CD8-positive, alpha-beta memory T cell (primary cell): Measurements from ENCODE around the gene TRAPPC11. TPM values are rescaled to one million over a fixed set of nuclear protein-coding genes. Genes with fewer than 3 reads are reported as not detected.
"Not testable (repeated sequence)": the region's sequence is repeated elsewhere in the genome, so short reads cannot be mapped to it uniquely, and the experiment has no call there.

Experiments
- CTCF ChIA-PET: fragments of 350-600 bp; sonication (Branson Sonifier 250); formaldehyde crosslinking; loops from one replicate; lab custom pipeline; 2021; ENCODE audit warnings: antibody characterized with exemption; lab: Charles Lee
- POLR2A ChIA-PET: fragments of 350-600 bp; sonication (Branson Sonifier 250); formaldehyde crosslinking; loops from one replicate; lab custom pipeline; 2021; ENCODE audit warnings: antibody characterized with exemption; lab: Charles Lee
- DNase-seq, 5 donors: peaks; one replicate each; pipeline versions ENCODE4 v3.0.0 to v3.0.0-alpha.2; 2020 to 2022; ENCODE audit warnings: mixed read lengths in 1 of 5
- H3K27ac ChIP-seq: one replicate; pipeline ENCODE4 v1.7.0; 2013; ENCODE audit warnings: low read depth, mild to moderate bottlenecking, low read length, moderate library complexity
- H3K27me3 ChIP-seq: 2 replicates; pipeline ENCODE4 v1.7.0; 2013; ENCODE audit warnings: low read length, mild to moderate bottlenecking; ENCODE audit not compliant: insufficient read depth, poor library complexity, severe bottlenecking
- H3K36me3 ChIP-seq: 2 replicates; pipeline ENCODE4 v1.7.0; 2013; ENCODE audit warnings: mild to moderate bottlenecking, low read length, moderate library complexity; ENCODE audit not compliant: insufficient read depth
- H3K4me1 ChIP-seq: 2 replicates; pipeline ENCODE4 v1.7.0; 2013; ENCODE audit warnings: mild to moderate bottlenecking, low read length, moderate library complexity; ENCODE audit not compliant: insufficient read depth
- H3K4me3 ChIP-seq: 2 replicates; pipeline ENCODE4 v1.7.0; 2013; ENCODE audit warnings: mild to moderate bottlenecking, low read length
- H3K9me3 ChIP-seq: 2 replicates; pipeline ENCODE4 v1.7.0; 2013; ENCODE audit warnings: mild to moderate bottlenecking, low read length
- H3K27ac Mint-ChIP-seq, 8 donors: one replicate each; pipeline ENCODE4 v1.8.0; 2020 to 2021; ENCODE audit warnings: mixed read lengths in 8 of 8, mild to moderate bottlenecking in 6 of 8, inconsistent platforms in 3 of 8, moderate library complexity in 3 of 8
- H3K27me3 Mint-ChIP-seq, 2 donors: one replicate each; pipeline ENCODE4 v1.8.0; 2020 to 2021; ENCODE audit warnings: mixed read lengths in 2 of 2, mild to moderate bottlenecking in 1 of 2, moderate library complexity in 1 of 2
- H3K36me3 Mint-ChIP-seq, 3 donors: one replicate each; pipeline ENCODE4 v1.8.0; 2020 to 2021; ENCODE audit warnings: mixed read lengths in 3 of 3, inconsistent platforms in 1 of 3, mild to moderate bottlenecking in 1 of 3
- H3K4me1 Mint-ChIP-seq, 3 donors: one replicate each; pipeline ENCODE4 v1.8.0; 2020 to 2021; ENCODE audit warnings: mixed read lengths in 3 of 3, inconsistent platforms in 1 of 3, mild to moderate bottlenecking in 1 of 3
- H3K4me3 Mint-ChIP-seq, 7 donors: one replicate each; pipeline ENCODE4 v1.8.0; 2020 to 2021; ENCODE audit warnings: mixed read lengths in 7 of 7, mild to moderate bottlenecking in 6 of 7, moderate library complexity in 4 of 7, inconsistent platforms in 2 of 7
- H3K9me3 Mint-ChIP-seq, 5 donors: one replicate each; pipeline ENCODE4 v1.8.0; 2020 to 2022; ENCODE audit warnings: mixed read lengths in 5 of 5, mild to moderate bottlenecking in 3 of 5, moderate library complexity in 2 of 5, inconsistent platforms in 1 of 5
- polyA plus RNA-seq: library from polyadenylated mRNA; unstranded; fragments of 300-500 nt; fragmentation: Illumina TruSeq; gene quantifications from one replicate; pipeline ENCODE4 v1.2.3, GENCODE V29; 2021
- total RNA-seq, 2 experiments: library from RNA; stranded (reverse); gene quantifications; one replicate each; pipeline ENCODE4 v1.2.3, GENCODE V29; 2021

TRAPPC11 gene
- total and polyA plus RNA-seq, 3 experiments from 2014 or later, result 21.9 to 29.3 (median 23.3) TPM

DNA sequence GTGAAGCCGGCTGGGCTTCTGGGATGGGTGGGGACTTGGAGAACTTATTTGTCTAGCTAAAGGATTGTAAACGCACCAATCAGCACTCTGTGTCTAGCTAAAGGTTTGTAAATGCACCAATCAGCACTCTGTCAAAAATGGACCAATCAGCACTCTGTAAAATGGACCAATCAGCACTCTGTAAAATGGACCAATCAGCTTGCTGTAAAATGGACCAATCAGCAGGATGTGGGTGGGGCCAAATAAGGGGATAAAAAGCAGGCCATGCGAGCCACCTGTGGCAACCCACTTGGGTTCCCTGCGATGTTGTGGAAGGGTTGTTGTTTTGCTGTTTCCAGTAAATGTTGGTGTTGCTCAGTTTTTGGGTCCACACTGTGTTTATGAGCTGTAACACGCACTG is 66.5 kb downstream of the TRAPPC11 start:
- H3K27ac ChIP-seq, H3K36me3 ChIP-seq, H3K4me3 Mint-ChIP-seq, H3K4me3 ChIP-seq, H3K4me1 ChIP-seq, H3K9me3 ChIP-seq, H3K27me3 Mint-ChIP-seq, CTCF ChIA-PET, H3K9me3 Mint-ChIP-seq, POLR2A ChIA-PET, H3K27me3 ChIP-seq, DNase-seq, H3K36me3 Mint-ChIP-seq: not testable (repeated sequence)
- Mint-ChIP-seq H3K4me1 (peaks cover 13 to 19% (median 14%) of the 10 kb centered on the region in 3 donors), H3K27ac (peak overlapping the region in 2 of 8 donors; percentile 38 to 81)

DNA sequence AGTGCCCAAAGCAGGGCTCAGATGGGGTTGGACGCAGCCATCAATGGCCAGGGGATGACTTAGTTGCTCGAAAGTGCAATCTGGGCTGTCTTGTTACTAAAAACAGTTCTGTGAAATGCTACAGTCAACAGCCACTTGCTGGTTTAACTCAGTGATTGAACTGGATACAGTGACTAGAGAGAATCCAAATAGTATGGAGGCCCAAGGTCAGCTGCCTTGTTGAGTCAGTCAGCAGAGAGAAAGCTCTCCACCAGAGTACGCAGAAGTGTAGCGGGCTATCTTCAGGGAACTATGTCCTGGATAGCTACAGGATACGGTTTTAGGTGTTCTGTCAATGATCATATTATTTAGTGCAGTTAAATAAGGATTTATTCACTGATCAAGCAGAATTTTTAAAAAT is 68.4 kb downstream of the TRAPPC11 start:
- Histone ChIP-seq H3K4me3 (no peak overlapping the region), H3K27me3 (no peaks in the 10 kb centered on the region), H3K4me1 (peaks cover 8% of the 10 kb centered on the region), H3K27ac (no peak overlapping the region), H3K9me3 (no peaks in the 10 kb centered on the region), H3K36me3 (no peaks in the 10 kb centered on the region)
- POLR2A ChIA-PET, result no interaction called here
- Mint-ChIP-seq H3K4me3 (no peak overlapping the region), H3K9me3 (no peaks in the 10 kb centered on the region), H3K27me3 (peaks cover 2 to 4% of the 10 kb centered on the region in 2 donors), H3K4me1 (peaks cover 6 to 12% (median 7%) of the 10 kb centered on the region in 3 donors), H3K27ac (no peak overlapping the region), H3K36me3 (no peaks in the 10 kb centered on the region)
- no peak for DNase-seq
- CTCF ChIA-PET, result interaction anchor here (0.6 kb wide), 1 partner anchor 725 kb away, joined by 3 read pairs; no protein-coding TSS in a partner anchor

DNA sequence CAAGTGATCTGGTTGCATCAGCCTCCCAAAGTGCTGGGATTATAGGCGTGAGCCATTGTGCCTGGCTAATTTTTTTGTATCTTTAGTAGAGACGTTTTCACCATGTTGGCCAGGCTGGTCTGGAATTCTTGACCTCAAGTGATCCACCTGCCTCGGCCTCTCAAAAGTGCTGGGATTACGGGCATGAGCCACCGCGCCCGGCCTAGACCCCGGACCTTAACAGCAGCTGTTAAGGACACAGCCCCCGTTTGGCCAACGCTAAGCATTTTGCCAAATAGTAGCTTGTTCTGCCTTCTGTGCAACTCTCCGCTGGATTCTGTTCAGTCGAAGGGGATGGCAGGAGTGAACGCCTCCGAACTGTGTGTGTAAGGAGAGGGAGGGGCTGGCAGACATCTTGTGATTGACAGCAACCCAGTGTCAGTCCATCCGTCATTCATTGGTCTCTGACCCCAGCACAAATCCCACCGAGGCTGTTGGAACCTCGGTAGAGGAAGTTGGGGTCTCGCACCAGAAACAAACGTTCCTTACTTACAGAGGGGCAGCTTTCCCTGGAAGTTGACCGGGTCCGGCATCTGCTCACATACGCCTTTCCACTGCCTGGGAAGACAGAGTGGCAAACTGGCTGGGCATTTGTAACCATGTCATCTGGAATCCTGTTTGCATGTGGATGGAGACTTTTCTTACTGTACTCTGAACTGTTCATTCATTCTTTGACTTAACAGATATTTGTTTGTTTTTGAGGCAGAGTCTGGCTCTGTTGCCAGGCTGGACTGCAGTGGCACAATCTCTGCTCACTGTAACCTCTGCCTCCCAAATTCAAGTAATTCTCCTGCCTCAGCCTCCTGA is 69.4 kb downstream of the TRAPPC11 start:
- no peak overlapping the region for H3K27ac ChIP-seq
- no peak overlapping the region for H3K4me3 ChIP-seq
- DNase-seq, result no peak
- H3K36me3 ChIP-seq, result no peaks in the 10 kb centered on the region
- ChIA-PET CTCF (no interaction called here), POLR2A (no interaction called here)
- H3K9me3 Mint-ChIP-seq, result no peaks in the 10 kb centered on the region
- H3K4me1 Mint-ChIP-seq, result peaks cover 2 to 8% (median 2%) of the 10 kb centered on the region in 3 donors
- peak overlapping the region in 1 of 7 donors; percentile 27 for H3K4me3 Mint-ChIP-seq
- no peak overlapping the region for H3K27ac Mint-ChIP-seq
- H3K9me3 ChIP-seq, result no peaks in the 10 kb centered on the region
- H3K36me3 Mint-ChIP-seq, result no peaks in the 10 kb centered on the region
- no peaks in the 10 kb centered on the region for H3K27me3 ChIP-seq
- H3K27me3 Mint-ChIP-seq, result peaks cover 2% of the 10 kb centered on the region in 2 donors
- peaks cover 3% of the 10 kb centered on the region for H3K4me1 ChIP-seq

DNA sequence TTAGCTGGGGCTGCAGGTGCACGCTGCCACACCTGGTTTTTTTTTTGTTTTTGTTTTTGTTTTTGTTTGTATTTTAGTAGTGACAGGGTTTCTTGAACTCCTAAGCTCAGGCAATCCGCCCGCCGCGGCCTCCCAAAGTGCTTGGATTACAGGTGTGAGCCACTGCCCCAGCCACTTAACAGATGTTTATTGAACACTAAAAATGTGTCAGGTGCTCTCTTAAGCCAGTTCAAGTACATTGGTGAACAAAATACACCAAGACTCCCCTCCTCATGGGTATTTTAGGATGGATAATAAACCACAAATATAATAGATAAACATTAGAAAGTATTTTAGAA is 69.9 kb downstream of the TRAPPC11 start:
- no peak overlapping the region for H3K27ac ChIP-seq
- Mint-ChIP-seq H3K4me1 (peaks cover 0 to 2% (median 0%) of the 10 kb centered on the region in 3 donors), H3K4me3 (no peak overlapping the region), H3K9me3 (no peaks in the 10 kb centered on the region), H3K27ac (no peak overlapping the region), H3K36me3 (no peaks in the 10 kb centered on the region), H3K27me3 (peaks cover 0 to 4% of the 10 kb centered on the region in 2 donors)
- H3K4me1 ChIP-seq, result no peaks in the 10 kb centered on the region
- CTCF ChIA-PET, result no interaction called here
- H3K9me3 ChIP-seq, result no peaks in the 10 kb centered on the region
- no peak for DNase-seq
- no peak overlapping the region for H3K4me3 ChIP-seq
- no peaks in the 10 kb centered on the region for H3K36me3 ChIP-seq
- POLR2A ChIA-PET, result no interaction called here
- no peaks in the 10 kb centered on the region for H3K27me3 ChIP-seq

DNA sequence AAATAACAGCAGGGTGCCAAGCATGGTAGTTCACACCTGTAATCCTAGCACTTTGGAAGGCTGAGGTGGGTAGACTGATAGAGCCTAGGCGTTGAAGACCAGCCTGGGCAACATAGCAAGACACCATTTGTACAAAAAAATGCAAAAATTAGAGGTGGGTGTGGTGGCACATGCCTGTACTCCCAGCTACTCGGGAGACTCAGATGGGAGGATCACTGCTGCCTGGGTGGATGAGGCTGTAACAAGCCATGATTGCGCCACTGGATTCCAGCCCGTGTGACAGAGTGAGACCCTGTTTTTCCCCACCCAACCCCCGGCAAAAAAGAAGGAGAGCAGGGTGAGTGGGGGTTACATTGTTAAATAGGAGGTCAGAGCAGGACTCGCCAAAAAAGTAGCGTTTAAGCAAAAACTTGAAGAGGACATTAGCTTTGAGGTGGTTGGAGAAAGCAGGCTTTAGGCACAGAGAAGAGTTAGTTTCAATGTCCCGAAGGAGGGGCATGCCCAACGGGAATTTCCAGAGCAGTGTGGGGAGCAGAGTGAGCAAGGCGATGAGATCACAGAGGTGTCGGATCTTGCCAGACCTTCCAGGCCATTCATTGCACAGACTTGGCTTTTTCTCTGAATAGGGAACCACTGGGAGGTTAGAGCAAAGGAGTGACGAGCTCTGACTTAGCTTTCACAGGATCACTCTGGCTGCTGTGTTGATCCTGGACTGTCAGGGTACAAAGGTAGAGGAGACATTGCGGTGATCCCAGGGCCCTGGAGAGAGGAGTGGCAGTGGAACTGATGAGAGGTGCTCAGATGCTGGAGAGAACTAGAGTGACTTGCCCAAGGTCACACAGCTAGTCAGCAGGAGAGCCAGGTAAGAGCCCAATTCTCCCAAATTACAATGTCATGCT is 70.6 kb downstream of the TRAPPC11 start:
- no peaks in the 10 kb centered on the region for H3K4me1 Mint-ChIP-seq

DNA sequence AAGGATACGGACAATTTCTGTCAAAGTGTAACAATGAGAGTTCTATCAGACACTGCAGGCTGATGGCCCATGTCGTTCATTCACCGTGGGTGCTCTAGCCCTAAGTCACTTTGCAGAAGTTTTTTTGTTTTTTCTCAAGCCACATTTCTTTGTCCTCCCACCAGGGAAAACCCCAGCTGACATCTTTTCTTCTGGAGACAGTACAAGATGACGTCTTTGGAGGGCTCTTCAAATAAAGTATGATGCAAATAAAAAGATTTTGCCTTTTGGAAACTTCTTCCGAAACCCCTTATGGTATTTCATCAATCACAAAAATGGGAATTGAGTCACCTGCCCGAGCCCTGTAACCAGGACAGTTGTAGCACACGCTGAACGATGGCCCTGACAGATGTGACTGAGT is 73.2 kb downstream of the TRAPPC11 start:
- Histone ChIP-seq H3K4me1 (no peaks in the 10 kb centered on the region), H3K27ac (no peak overlapping the region), H3K4me3 (no peak overlapping the region), H3K27me3 (no peaks in the 10 kb centered on the region), H3K36me3 (no peaks in the 10 kb centered on the region), H3K9me3 (no peaks in the 10 kb centered on the region)
- no peaks in the 10 kb centered on the region for H3K4me1 Mint-ChIP-seq
- DNase-seq, result no peak
- no peak overlapping the region for H3K27ac Mint-ChIP-seq
- H3K9me3 Mint-ChIP-seq, result no peaks in the 10 kb centered on the region
- H3K4me3 Mint-ChIP-seq, result no peak overlapping the region
- ChIA-PET CTCF (no interaction called here), POLR2A (no interaction called here)
- no peaks in the 10 kb centered on the region for H3K36me3 Mint-ChIP-seq
- H3K27me3 Mint-ChIP-seq, result peaks cover 0 to 3% of the 10 kb centered on the region in 2 donors

More for the DNA sequence above, 70.6 kb downstream of the TRAPPC11 start:
- Histone ChIP-seq H3K4me3 (no peak overlapping the region), H3K27me3 (no peaks in the 10 kb centered on the region), H3K36me3 (no peaks in the 10 kb centered on the region), H3K9me3 (no peaks in the 10 kb centered on the region), H3K27ac (no peak overlapping the region), H3K4me1 (no peaks in the 10 kb centered on the region)
- Mint-ChIP-seq H3K27me3 (peaks cover 0 to 4% of the 10 kb centered on the region in 2 donors), H3K36me3 (no peaks in the 10 kb centered on the region), H3K27ac (no peak overlapping the region), H3K4me3 (no peak overlapping the region), H3K9me3 (no peaks in the 10 kb centered on the region)
- no peak for DNase-seq
- POLR2A ChIA-PET, result no interaction called here
- CTCF ChIA-PET, result no interaction called here

DNA sequence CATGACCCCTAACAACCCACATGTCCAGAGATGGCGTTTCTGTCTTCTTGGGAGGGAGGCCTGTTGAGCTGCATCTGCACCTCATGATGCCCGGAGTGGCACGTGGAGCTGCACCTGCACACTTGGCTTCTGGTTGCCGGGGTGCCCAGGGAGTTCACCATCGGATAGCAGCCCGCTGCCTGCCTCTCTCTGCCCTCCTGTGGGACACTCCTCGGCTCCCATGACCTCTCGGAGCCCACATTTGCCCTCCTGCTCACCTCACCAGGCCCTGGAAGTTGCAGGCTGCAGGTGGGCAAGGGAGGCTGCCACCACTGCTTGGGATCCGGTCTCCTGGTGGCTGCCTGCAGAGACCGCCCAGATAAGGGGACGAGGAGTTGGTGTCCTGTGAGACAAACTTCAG is 74.1 kb downstream of the TRAPPC11 start:
- Histone ChIP-seq H3K4me1 (no peaks in the 10 kb centered on the region), H3K4me3 (no peak overlapping the region), H3K27me3 (no peaks in the 10 kb centered on the region), H3K9me3 (no peaks in the 10 kb centered on the region), H3K36me3 (no peaks in the 10 kb centered on the region), H3K27ac (no peak overlapping the region)
- Mint-ChIP-seq H3K4me1 (no peaks in the 10 kb centered on the region), H3K27me3 (peaks cover 0 to 3% of the 10 kb centered on the region in 2 donors), H3K4me3 (no peak overlapping the region), H3K9me3 (no peaks in the 10 kb centered on the region), H3K36me3 (no peaks in the 10 kb centered on the region), H3K27ac (no peak overlapping the region)
- ChIA-PET POLR2A (no interaction called here), CTCF (no interaction called here)
- no peak for DNase-seq

DNA sequence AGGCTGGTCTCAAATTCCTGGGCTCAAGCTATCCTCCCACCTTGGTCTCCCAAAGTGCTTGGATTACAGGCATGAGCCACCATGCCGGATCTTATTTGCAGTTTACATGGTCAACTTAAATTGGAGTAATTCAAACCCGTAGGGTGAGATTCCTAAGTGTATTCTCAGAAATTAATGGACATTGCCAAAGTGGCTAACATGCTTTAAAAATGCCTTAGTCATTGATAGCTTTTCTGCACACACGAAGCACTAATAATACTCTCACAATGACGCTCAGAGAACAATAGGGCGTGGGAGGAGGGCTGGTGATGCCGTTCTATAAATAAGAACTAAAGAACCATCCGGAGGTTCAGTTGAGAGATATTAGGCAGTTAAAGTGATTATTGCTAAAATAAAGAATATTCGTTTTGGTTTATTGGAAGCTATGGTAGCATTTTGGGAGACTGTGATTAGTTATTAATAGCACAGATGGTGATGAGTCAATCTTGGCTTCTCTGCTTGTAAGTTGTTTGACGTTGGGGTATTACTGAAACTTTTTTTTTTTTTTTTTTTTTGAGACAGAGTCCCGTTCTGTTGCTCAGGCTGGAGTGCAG is 79.1 kb downstream of the TRAPPC11 start:
- no peaks in the 10 kb centered on the region for H3K4me1 ChIP-seq
- Mint-ChIP-seq H3K36me3 (no peaks in the 10 kb centered on the region), H3K9me3 (no peaks in the 10 kb centered on the region), H3K4me1 (no peaks in the 10 kb centered on the region), H3K27ac (no peak overlapping the region), H3K27me3 (peaks cover 3 to 4% of the 10 kb centered on the region in 2 donors), H3K4me3 (no peak overlapping the region)
- CTCF ChIA-PET, result no interaction called here
- H3K4me3 ChIP-seq, result no peak overlapping the region
- no peak for DNase-seq
- H3K27ac ChIP-seq, result no peak overlapping the region
- H3K27me3 ChIP-seq, result no peaks in the 10 kb centered on the region
- POLR2A ChIA-PET, result no interaction called here
- no peaks in the 10 kb centered on the region for H3K9me3 ChIP-seq
- H3K36me3 ChIP-seq, result no peaks in the 10 kb centered on the region
